HCT116 (cell line): Measurements from ENCODE around the gene DTWD2. TPM values are rescaled to one million over a fixed set of nuclear protein-coding genes. Genes with fewer than 3 reads are reported as not detected.
"Not testable (repeated sequence)": the region's sequence is repeated elsewhere in the genome, so short reads cannot be mapped to it uniquely, and the experiment has no call there.

ENCODE experiments used
- ATAC-seq: fragments of 200-7000 bp; cut with Tn5 transposase; 2 replicates; pipeline ENCODE4 v1.9.1; 2020; ENCODE audit warnings: mild to moderate bottlenecking, moderate library complexity
- BruUV-seq: library from RNA; stranded (reverse); fragments of 400-500 nt; replicated peaks from 2 replicates; lab custom pipeline; 2021; lab: Mats Ljungman, UMichigan
- CTCF ChIA-PET: fragments of 300-600 bp; sonication (Branson Sonifier 250); formaldehyde crosslinking; loops from one replicate; lab custom pipeline; 2021; ENCODE audit warnings: antibody characterized with exemption; lab: Charles Lee
- POLR2A ChIA-PET: fragments of 300-600, 350-600 bp; sonication (Branson Sonifier 250); formaldehyde crosslinking; loops from one replicate; lab custom pipeline; 2021; ENCODE audit warnings: antibody characterized with exemption; lab: Charles Lee
- RAD21 ChIA-PET, 2 experiments: fragments of 300-600 bp; sonication (Branson Sonifier 250); formaldehyde crosslinking; loops; one replicate each; lab custom pipeline; 2023; ENCODE audit warnings: low total read pairs in 2 of 2; ENCODE audit not compliant: uncharacterized antibody in 2 of 2, unreplicated experiment in 2 of 2, low non-redundant PET in 1 of 2; lab: Charles Lee
- DNase-seq: peaks from one replicate; pipeline ENCODE4 v3.0.0-alpha.2; 2010; ENCODE audit warnings: low read depth, low spot score
- H2AFZ ChIP-seq: fragments of 200-600 bp; shearing (Covaris generic), sonication (generic); 2 replicates; pipeline ENCODE4 v1.6.1; 2017; ENCODE audit warnings: low read depth, mixed run types, mixed read lengths, antibody characterized with exemption, low read length; ENCODE audit not compliant: poor library complexity, severe bottlenecking
- H3K27ac ChIP-seq: 2 replicates; pipeline ENCODE4 v1.5.1; 2012; ENCODE audit warnings: low read depth, low read length
- H3K27me3 ChIP-seq: fragments of 200-600 bp; sonication (generic); 2 replicates; pipeline ENCODE4 v1.6.1; 2016; ENCODE audit warnings: mixed run types, low read length, mixed read lengths; ENCODE audit not compliant: insufficient read depth
- H3K36me3 ChIP-seq, 2 experiments: fragments of 200-500 bp in 1 of 2; fragments of 200-600 bp in 1 of 2; sonication (Bioruptor generic) in 1 of 2; sonication (generic) in 1 of 2; 2 replicates each; pipeline versions ENCODE4 v1.5.1 to v1.6.1; 2014 to 2016; ENCODE audit warnings: low read length in 2 of 2, inconsistent platforms in 1 of 2, mixed read lengths in 1 of 2, mixed run types in 1 of 2; ENCODE audit not compliant: insufficient read depth in 2 of 2, control insufficient read depth in 1 of 2
- H3K4me1 ChIP-seq, 2 experiments: fragments of 200-600 bp in 1 of 2; sonication (generic) in 1 of 2; 2 replicates each; pipeline versions ENCODE4 v1.5.1 to v1.6.1; 2012 to 2017; ENCODE audit warnings: low read length in 2 of 2, inconsistent platforms in 1 of 2, mild to moderate bottlenecking in 1 of 2, mixed read lengths in 1 of 2, mixed run types in 1 of 2, moderate library complexity in 1 of 2; ENCODE audit not compliant: insufficient read depth in 2 of 2, control insufficient read depth in 1 of 2
- H3K4me2 ChIP-seq: fragments of 200-600 bp; sonication (generic); 2 replicates; pipeline ENCODE4 v1.6.1; 2017; ENCODE audit warnings: mixed run types, low read length, mixed read lengths
- H3K4me3 ChIP-seq, 2 experiments: fragments of 200-600 bp in 1 of 2; sonication (generic) in 1 of 2; replicated peaks in 1 of 2; 2 replicates each; pipeline ENCODE4 v1.5.1; 2011 to 2016; ENCODE audit warnings: low read length in 2 of 2, control low read depth in 1 of 2, low read depth in 1 of 2, mild to moderate bottlenecking in 1 of 2, mixed read lengths in 1 of 2, mixed run types in 1 of 2
- H3K79me2 ChIP-seq: fragments of 200-600 bp; sonication (generic); 2 replicates; pipeline ENCODE4 v1.6.1; 2017; ENCODE audit warnings: mild to moderate bottlenecking, mixed run types, low read length, moderate library complexity, mixed read lengths; ENCODE audit not compliant: insufficient read depth
- H3K9ac ChIP-seq: fragments of 200-600 bp; sonication (generic); 2 replicates; pipeline ENCODE4 v1.6.1; 2016; ENCODE audit warnings: low read length, mixed read lengths
- H3K9me2 ChIP-seq: fragments of 200-600 bp; sonication (generic), shearing (Covaris generic); 2 replicates; pipeline ENCODE4 v1.6.1; 2017; ENCODE audit warnings: mixed run types, mild to moderate bottlenecking, moderate library complexity; ENCODE audit not compliant: insufficient read depth
- H3K9me3 ChIP-seq, 2 experiments: fragments of 200-500 bp in 1 of 2; fragments of 200-600 bp in 1 of 2; sonication (Bioruptor generic) in 1 of 2; sonication (generic) in 1 of 2; 2 replicates each; pipeline ENCODE4 v1.6.1; 2014 to 2017; ENCODE audit warnings: low read length in 2 of 2, mixed read lengths in 2 of 2, inconsistent platforms in 1 of 2, low read depth in 1 of 2, mild to moderate bottlenecking in 1 of 2, mixed run types in 1 of 2, moderate library complexity in 1 of 2; ENCODE audit not compliant: control insufficient read depth in 1 of 2, insufficient read depth in 1 of 2
- H4K20me1 ChIP-seq: fragments of 200-600 bp; sonication (generic), shearing (Covaris generic); 2 replicates; pipeline ENCODE4 v1.6.1; 2017; ENCODE audit warnings: mixed run types, mild to moderate bottlenecking, moderate library complexity; ENCODE audit not compliant: insufficient read depth
- ELF1 ChIP-seq: IDR thresholded peaks from 2 replicates; pipeline ENCODE4 v1.6.1; 2012; ENCODE audit warnings: low read depth, borderline replicate concordance
- POLR2A ChIP-seq: IDR thresholded peaks from 2 replicates; pipeline ENCODE4 v1.7.0; 2011; ENCODE audit warnings: borderline replicate concordance; ENCODE audit not compliant: insufficient read depth, insufficient read length; ENCODE audit errors: extremely low read depth
- SP1 ChIP-seq: IDR thresholded peaks from 2 replicates; pipeline ENCODE4 v1.6.1; 2012; ENCODE audit warnings: low read depth
- YY1 ChIP-seq: IDR thresholded peaks from 2 replicates; pipeline ENCODE4 v1.6.1; 2011; ENCODE audit warnings: low read length, low read depth, moderate library complexity, mild to moderate bottlenecking; ENCODE audit not compliant: insufficient replicate concordance; ENCODE audit errors: extremely low read depth
- ZFX ChIP-seq: fragments of 450-650 bp; IDR thresholded peaks from 2 replicates; pipeline ENCODE4 v1.6.1; 2017
- intact Hi-C: fragments of 100-400 bp; cut with micrococcal nuclease; formaldehyde crosslinking; loops from 2 replicates; pipeline ENCODE4 v1.10.0; 2022
- total RNA-seq: library from RNA; stranded (reverse); gene quantifications from one replicate; pipeline ENCODE4 v1.2.1, GENCODE V29; 2021; ENCODE audit not compliant: unreplicated experiment

The DTWD2 gene
- total RNA-seq, 1 experiment from 2014 or later, result 5.2 TPM

- Histone ChIP-seq H3K4me2 (no peak overlapping the region), H3K9me2 (no peaks in the 10 kb centered on the region), H3K27ac (no peak overlapping the region), H3K4me1 (no peaks in the 10 kb centered on the region), H3K4me3 (no peak overlapping the region), H2AFZ (no peak overlapping the region), H3K9me3 (peaks cover 0 to 3% of the 10 kb centered on the region in 2 experiments; a peak in 1 of 4 replicates), H4K20me1 (no peaks in the 10 kb centered on the region), H3K79me2 (no peaks in the 10 kb centered on the region), H3K27me3 (no peaks in the 10 kb centered on the region), H3K9ac (no peak overlapping the region), H3K36me3 (no peaks in the 10 kb centered on the region)
- no TSS peak for BruUV-seq
- DNase-seq, result no peak
- TF ChIP-seq YY1 (no peak), ELF1 (no peak), ZFX (no peak), POLR2A (no peak), SP1 (no peak)
- POLR2A ChIA-PET, result no interaction called here
- no peak for ATAC-seq
- RAD21 ChIA-PET, result no interaction called here
- CTCF ChIA-PET, result no interaction called here
- intact Hi-C loops, result no loop called here
Observed at GRCh38 chr5:118999696-119000095, 11.3 kb upstream of the DTWD2 start.

GRCh38 chr5:118998861-118999260, 10.5 kb upstream of the DTWD2 start:
- H3K79me2 ChIP-seq, H4K20me1 ChIP-seq, CTCF ChIA-PET, BruUV-seq, H3K9ac ChIP-seq, RAD21 ChIA-PET, H3K4me2 ChIP-seq, H3K27ac ChIP-seq, H3K4me3 ChIP-seq, POLR2A ChIA-PET, H3K36me3 ChIP-seq, DNase-seq, H3K27me3 ChIP-seq, ATAC-seq, H2AFZ ChIP-seq, H3K4me1 ChIP-seq, intact Hi-C loops, H3K9me3 ChIP-seq, H3K9me2 ChIP-seq: not testable (repeated sequence)
